Prostate gland (tissue), 2 donors: ENCODE results near the gene ADGRL4.

Experiments
- POLR2A ChIP-seq: fragments of 450-650 bp; IDR thresholded peaks from one replicate; pipeline ENCODE4 v1.6.1; 2016; ENCODE audit warnings: antibody characterized with exemption, mild to moderate bottlenecking
- POLR2AphosphoS5 ChIP-seq: sonication (generic); formaldehyde crosslinking; IDR thresholded peaks from one replicate; pipeline ENCODE4 v1.6.1; 2017; ENCODE audit warnings: antibody characterized with exemption
- TF ChIP-seq, protein P1 (sequence below), 4 experiments: fragments of 200-600 bp in 2 of 4; fragments of 450-650 bp in 2 of 4; sonication (generic) in 2 of 4; IDR thresholded peaks; 1 replicate in 3 of 4; 2 replicates in 1 of 4; pipeline ENCODE4 v1.5.1; 2016 to 2019; ENCODE audit warnings: antibody characterized with exemption in 4 of 4, mild to moderate bottlenecking in 2 of 4, moderate library complexity in 2 of 4

DNA sequence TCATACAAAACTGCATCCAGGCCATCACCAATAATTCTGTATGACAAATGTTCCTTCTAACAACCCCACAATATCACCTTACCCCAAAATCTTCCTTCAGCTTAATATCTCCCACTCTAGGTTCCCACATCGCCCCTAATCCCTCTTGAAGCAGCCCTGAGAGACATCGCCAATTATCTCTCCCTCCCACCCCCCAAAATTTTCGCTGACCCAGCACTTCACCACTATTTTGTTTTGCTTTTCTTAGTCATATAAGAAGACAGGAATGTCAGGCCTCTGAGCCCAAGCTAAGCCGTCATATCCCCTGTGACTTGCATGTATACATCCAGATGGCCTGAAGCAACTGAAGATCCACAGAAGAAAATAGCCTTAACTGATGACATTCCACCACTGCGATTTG is 126.3 kb downstream of the ADGRL4 start:
- no peak for TF ChIP-seq POLR2A
- TF ChIP-seq, protein P1, sequence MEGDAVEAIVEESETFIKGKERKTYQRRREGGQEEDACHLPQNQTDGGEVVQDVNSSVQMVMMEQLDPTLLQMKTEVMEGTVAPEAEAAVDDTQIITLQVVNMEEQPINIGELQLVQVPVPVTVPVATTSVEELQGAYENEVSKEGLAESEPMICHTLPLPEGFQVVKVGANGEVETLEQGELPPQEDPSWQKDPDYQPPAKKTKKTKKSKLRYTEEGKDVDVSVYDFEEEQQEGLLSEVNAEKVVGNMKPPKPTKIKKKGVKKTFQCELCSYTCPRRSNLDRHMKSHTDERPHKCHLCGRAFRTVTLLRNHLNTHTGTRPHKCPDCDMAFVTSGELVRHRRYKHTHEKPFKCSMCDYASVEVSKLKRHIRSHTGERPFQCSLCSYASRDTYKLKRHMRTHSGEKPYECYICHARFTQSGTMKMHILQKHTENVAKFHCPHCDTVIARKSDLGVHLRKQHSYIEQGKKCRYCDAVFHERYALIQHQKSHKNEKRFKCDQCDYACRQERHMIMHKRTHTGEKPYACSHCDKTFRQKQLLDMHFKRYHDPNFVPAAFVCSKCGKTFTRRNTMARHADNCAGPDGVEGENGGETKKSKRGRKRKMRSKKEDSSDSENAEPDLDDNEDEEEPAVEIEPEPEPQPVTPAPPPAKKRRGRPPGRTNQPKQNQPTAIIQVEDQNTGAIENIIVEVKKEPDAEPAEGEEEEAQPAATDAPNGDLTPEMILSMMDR (IDR thresholded peaks at IDR 0.05), result no peak
- no peak for TF ChIP-seq POLR2AphosphoS5
